Measurements from ENCODE around the gene CLCN7.
A peak's percentile ranks its signal among the peaks of the same experiment; 100 is the strongest.

Gene CLCN7

DNA sequence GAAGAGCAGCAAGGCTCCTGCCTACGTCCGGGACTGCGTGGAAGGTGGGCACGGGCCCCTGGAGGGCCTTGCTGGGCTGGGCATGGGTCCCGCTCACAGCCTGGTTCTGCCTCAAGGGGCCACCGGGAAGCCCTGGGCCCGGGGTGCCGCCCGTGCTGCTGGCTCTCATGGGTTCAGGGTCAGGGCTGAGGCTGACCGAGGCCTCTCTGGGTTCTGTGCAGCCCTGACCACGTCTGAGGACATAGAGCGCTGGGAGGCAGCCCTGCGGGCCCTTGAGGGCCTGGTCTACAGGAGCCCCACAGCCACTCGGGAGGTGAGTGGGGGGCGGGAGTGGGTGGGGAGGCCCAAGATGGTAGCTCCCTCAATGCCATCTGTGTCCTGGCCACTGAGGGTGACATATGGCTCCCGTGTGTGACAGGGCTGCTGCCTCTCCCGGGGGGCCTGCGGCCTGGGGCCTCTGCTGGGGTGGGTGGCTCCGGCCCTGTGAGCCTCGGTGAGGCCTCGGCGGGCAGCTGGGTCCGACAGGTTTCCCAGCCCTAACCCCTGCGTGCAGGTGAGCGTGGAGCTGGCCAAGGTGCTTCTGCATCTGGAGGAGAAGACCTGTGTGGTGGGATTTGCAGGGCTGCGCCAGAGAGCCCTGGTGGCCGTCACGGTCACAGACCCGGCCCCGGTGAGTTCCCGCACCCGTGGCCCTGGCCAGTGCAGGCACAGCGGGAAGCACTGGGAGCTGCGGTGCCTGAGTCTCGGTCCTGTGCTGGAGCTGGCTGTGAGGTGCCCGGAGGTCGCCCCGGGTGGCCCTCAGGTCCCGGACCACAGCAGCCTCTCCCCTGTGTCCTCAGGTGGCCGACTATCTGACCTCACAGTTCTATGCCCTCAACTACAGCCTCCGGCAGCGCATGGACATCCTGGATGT, 27.5 kb upstream of the CLCN7 start:
- no peak for DNase-seq (ENCODE audit: low read depth)

GRCh38 chr16:1501630-1502029, 26.8 kb upstream of the CLCN7 start:
- no peak for DNase-seq (ENCODE audit: low read depth)

DNA sequence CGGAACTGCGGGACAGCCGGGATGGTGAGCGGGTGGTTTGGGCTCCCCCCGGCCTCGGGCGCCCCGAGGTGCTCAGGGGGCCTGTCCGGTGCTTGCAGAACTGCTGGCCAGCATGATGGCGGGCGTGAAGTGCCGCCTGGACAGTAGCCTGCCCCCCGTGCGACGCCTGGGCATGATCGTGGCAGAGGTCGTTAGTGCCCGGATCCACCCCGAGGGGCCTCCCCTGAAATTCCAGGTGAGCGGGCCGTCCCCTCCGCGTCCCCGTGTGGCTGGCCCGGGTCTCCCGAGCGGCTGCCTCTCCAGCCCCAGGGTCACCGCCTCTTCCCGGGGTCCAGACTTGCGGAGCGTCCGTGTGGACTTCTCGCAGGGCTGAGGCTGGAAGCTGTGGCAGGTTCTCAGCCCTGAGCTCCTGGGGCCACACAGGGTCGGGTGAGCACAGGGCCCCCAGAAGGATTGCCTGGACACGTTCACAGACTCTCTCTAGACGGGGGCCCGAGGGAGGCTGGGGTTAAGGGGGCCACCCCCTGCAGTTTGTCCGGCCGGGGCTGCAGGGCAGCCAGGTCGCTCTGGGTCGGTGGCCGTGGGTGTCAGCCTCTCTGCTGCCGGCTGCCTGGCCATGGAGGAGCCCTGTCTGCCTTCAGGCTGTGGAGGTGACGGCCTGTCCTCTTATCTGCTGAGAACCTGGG, 25.8 kb upstream of the CLCN7 start:
- no peak for DNase-seq (ENCODE audit: low read depth)

DNA sequence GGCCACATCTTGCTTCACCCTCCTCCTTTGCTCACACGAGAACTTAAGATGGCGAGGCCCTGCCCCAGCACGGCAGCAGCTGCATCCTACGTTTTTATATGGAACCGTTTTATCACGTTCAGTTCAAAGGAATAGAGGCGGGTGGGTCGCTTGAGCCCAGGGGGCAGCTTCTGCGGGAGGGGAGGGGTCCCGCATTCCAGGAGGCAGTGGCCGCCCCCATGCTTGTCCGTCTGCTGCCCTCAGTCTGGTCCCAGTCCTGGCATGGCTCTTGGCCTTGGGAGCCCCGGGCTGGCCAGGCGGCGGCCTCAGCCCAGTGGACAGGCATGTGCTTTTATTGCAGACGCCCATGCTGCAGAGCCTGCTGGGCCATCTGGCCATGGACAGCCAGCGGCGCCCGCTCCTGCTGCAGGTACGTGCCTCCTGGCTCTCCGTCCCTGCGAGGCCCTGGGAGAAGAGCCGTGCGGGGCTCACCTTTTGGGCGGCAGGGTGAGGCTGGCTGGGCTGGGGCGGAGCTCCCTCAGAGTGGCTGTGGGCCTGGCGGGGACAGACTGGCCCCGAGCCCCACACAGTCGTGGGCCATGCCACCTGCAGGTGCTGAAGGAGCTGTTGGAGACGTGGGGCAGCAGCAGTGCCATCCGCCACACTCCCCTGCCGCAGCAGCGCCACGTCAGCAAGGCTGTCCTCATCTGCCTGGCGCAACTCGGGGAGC, 25.1 kb upstream of the CLCN7 start:
- DNase-seq (ENCODE audit: low read depth): no peak

DNA sequence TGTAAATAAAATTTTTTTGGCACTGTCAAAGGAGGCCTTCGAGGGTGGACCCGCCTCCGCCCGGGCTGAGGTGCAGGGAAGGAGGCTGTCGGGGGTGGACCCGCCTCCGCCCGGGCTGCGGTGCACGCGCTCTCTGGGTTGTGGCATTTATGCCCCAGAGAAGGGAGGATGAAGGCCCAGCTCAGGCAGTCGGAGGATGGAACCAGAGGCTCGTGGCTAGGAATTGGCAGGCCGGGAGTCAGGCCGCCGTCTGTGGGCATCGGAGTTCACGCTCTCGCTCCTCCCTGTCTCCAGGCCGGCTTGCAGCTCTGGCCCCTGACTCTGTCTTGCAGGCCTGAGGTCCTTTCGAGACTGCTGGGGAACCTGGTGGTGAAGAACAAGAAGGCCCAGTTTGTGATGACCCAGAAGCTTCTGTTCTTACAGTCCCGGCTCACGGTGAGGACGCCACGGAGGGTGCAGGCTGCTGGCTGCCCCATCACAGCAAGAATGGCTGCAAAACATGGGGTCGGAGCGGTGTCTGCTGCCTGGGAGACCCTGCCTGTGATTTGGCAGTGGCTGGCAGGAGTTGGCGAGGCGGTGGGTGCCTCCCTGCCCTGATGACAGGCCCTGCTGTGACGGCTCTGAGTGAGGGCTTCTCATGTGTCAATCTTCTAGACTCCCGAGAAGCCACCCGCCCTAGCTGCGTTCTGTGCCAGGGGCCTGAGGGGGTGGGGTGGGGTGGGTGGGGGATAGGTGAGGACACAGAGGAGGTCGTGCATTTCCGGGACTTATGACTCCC, 24.3 kb upstream of the CLCN7 start:
- no peak for DNase-seq (ENCODE audit: low read depth)

DNA sequence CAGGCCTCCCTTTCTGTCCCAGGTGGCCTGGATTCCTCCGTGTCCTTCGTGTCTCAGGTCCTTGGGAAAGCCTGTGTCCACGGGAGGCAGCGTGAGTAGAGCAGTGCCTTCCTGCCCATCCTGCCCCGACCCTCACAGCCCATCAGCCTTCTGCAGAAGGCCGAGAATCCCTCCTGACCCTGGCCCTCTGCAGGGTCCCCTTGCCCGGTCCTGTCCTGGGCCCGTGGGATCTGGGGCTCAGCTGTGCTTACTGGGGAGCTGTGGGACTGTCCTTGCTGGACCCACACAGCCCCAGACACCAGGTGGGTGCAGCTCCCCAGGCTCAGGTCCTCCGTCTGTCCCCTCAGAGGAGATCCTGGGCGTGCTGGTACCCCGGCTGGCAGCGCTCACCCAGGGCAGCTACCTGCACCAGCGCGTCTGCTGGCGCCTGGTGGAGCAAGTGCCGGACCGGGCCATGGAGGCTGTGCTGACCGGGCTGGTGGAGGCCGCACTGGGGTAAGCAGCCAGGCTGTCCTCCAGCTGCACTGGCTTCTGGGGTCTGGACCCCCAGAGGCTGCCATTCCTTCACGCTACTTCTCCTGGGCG, 22.3 kb upstream of the CLCN7 start:
- no peak for DNase-seq (ENCODE audit: low read depth)

GRCh38 chr16:1496464-1496863, 21.6 kb upstream of the CLCN7 start:
- DNase-seq (ENCODE audit: low read depth): no peak

DNA sequence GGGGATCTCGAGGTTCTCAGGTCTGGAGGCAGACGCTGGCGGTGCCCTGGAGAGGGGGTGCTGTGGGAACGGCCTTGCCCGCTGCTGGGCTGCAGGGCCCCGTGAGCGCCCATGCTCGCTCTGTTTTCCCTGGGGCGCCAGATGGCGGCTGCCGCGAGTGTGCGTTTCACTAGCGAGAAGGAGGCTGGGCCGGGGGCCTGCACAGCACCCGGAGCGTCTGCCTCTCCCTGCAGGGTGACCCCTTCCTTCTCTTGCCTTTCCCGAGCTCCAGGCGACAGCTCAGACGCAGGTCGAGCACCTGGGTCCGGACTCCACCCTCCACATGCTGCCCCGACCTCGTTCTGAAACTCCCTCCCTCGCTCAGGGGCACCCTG, 21.0 kb upstream of the CLCN7 start:
- DNase-seq (ENCODE audit: low read depth): no peak

GRCh38 chr16:1495211-1495888, 20.5 kb upstream of the CLCN7 start:
- DNase-seq (ENCODE audit: low read depth): no peak

DNA sequence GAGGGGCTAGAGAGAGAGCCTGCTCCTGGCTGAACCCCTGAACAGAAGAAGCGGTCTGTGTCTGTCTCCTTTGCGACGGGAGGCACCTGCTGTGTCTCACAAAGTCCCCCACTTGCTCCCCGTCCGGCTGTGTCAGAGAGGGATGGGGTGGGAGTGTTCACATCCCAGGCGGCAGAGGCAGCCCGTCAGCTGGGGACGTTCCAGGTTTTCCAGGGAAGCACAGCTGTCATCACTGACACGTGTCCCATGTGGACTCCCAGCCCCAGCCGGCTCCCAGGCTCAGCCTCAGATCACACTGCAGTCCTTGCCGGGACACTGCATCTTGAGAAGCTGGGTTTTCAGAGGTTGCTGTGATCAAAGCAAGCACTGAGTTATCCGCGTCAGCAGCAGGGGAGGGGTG, 19.9 kb upstream of the CLCN7 start:
- DNase-seq (ENCODE audit: low read depth): no peak

- peak; percentile 84 for DNase-seq (ENCODE audit: low read depth)
Measured at GRCh38 chr16:1494129-1494640, 19.4 kb upstream of the CLCN7 start.

GRCh38 chr16:1493746-1494094, 18.9 kb upstream of the CLCN7 start:
- DNase-seq (ENCODE audit: low read depth): peak; percentile 20

DNA sequence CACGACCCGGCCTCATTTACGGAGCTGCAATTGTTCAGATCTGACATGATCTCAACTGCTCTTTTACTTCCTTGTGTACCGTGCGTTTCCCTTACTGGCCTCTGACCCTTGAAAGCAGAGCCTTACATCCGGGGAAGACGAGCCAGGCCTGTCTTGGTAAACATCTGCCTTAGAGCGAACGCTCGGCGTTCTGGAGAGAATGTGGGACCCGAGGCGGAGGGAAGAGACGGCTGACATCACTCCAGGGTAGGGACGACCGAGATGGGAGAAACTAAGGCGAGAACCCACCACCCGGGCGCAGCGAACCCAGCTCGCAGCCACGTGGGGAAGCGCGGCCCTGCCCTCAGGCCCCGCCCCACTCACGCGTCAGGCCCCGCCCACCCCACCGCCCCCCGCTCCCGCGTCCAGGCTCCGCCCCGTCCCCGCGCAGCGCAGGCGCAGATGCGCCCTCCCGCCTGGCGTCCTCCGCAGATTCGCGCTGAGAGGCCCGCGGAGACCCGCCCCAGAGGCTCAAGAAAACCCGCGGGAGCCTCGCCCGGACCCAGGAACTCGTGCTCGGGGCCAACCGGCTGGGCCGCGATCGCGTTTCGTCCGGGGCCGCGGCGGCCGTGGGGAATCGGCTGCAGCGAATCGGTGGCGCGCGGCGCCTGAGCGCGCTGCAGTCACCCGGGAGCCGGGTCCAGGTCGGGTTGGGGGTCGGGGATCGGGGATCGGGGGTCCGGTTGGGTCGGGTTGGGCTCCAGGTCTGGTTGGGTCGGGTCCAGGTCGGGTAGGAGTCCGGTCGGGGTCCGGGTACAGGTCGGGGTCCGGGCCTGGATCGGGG, 18.3 kb upstream of the CLCN7 start, which contains the start of gene TELO2:
TELO2 (plus strand) TSS at position 438 of the 823 bp plus-strand sequence. CDS start 922 bp downstream, outside the sequence.
- DNase-seq (ENCODE audit: low read depth): peak; percentile 74

DNA sequence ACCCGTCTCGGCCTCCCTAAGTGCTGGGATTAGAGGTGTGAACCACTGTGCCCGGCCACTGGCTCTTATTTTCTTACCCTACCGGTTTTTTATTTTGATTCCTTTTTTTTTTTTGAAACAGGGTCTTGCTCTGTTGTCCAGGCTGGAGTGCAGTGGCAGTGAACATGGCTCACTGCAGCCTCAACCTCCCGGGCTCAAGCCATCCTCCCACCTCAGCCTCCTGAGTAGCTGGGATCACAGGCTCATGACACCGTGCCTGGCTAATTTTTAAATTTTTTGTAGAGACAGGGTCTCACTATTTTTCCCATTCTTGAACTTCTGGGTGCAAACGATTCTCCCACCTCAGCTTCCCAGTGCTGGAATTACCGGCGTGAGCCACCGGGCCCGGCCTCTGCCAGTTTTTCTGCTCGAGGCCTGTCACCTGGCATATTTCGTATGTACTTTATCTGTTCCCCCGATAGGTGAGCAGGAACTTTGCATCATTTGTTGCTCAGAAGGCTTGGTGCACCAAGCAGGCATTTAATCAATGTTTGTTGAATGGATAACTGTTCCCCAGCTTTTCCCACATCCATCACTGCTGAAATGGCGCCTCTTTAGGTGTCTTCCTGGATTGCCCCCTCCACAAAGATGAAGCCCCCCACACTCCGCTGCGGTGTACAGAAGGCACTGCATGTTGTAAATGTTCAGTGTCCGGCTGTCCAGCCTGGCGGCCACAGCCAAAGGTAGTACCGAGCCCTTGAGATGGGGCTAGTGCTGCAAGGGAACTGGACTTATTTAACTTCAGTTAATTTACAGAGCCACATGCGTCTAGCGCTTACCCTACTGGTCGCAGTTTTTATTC, 17.5 kb upstream of the CLCN7 start:
- DNase-seq (ENCODE audit: low read depth): no peak

- DNase-seq (ENCODE audit: low read depth): no peak
Measured at GRCh38 chr16:1491327-1491726, 16.5 kb upstream of the CLCN7 start.

DNA sequence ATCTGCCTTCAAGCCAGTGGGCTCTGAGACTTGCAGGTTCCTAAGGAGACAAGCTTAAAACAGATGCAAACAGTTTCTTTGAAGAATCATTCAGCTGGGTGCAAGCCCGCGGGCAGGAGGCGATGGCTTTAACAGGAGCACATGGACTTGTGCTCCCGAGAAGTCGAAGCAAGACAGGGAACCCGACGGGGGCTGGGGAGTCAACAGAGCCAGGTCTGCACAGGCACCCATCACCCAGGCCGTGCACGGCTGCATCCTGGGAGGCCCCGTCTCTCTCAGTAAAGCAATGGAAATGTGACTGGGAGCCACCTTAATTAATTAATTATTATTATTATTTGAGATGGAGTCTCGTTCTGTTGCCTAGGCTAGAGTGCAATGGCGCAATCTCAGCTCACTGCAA, 14.2 kb upstream of the CLCN7 start:
- DNase-seq (ENCODE audit: low read depth): no peak

DNA sequence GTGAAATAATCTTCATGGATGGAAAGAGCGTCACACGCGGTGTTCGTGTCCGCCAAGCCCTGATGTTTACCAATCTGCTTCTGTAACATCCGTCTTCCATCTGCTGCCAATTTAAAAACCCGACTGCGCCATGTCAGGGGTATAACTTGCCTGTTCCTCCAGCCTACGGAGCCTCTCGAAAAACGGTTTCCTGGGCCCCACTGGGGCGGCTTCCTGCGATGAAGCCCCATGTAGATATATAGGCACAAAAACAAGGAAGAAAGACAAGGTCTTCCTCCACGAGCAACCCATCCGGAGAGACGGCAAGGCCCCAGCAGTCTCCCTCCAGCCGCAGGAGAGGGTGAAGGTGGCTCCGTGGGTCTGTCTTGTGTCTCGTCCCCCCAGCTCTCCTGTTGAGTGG, 13.8 kb upstream of the CLCN7 start, which contains the start of gene PTX4:
PTX4 (minus strand) TSS at position 326 of the 400 bp plus-strand sequence; CDS start at position 291, 35 bp downstream.
- no peak for DNase-seq (ENCODE audit: low read depth)

GRCh38 chr16:1488054-1488601, 13.3 kb upstream of the CLCN7 start:
- DNase-seq (ENCODE audit: low read depth): no peak
